PC-9 (cell line): Measurements from ENCODE around the gene SLC35F3.

Source experiments
- EZH2 ChIP-seq: fragments of 200-600 bp; sonication (generic); IDR thresholded peaks from 2 replicates; pipeline ENCODE4 v1.8.0; 2017; ENCODE audit warnings: antibody characterized with exemption, low read depth
- TF ChIP-seq, protein P1 (sequence below): fragments of 200-600 bp; sonication (generic); conservative IDR thresholded peaks from 2 replicates; pipeline ENCODE4 v1.6.1; 2017; ENCODE audit warnings: mixed run types, antibody characterized with exemption, mild to moderate bottlenecking, moderate library complexity

DNA sequence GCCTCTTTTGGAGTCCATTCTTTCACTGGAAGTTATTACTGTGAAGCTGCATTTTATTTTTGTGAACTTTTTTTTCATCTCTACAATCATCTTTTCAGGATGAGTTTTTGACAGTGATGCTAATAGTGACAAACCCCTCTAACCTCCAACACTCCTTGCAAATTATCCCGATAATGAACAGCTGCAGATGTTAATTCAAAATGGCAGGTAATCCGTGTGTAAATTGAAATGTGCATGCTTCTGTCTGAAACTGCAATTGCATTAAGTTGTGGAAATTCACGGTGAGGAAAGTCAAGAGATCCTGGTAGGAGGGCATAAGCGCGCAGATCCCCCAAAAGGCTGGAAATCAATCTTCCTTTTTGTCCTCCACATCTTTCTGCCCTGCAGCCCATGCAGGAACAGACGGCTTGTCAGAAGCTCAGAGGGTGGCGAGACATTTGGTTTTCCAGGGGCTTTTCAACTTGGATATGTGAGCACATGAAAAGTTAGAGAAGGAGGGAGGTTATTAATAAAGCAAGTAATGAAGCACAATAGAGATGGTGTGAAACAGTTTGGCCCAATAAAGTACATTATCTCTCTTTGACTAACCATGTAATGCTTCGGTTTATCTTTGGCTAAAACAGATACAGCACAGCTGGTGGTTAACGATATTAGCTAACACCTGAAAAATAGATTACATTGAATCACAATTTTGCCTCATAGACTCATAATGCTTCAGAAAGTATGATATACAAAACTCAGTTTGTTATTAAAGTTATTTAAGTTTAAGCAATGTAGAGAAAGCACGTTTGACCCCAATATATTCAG lies 325.3 kb downstream of the SLC35F3 start:
- TF ChIP-seq, protein P1, sequence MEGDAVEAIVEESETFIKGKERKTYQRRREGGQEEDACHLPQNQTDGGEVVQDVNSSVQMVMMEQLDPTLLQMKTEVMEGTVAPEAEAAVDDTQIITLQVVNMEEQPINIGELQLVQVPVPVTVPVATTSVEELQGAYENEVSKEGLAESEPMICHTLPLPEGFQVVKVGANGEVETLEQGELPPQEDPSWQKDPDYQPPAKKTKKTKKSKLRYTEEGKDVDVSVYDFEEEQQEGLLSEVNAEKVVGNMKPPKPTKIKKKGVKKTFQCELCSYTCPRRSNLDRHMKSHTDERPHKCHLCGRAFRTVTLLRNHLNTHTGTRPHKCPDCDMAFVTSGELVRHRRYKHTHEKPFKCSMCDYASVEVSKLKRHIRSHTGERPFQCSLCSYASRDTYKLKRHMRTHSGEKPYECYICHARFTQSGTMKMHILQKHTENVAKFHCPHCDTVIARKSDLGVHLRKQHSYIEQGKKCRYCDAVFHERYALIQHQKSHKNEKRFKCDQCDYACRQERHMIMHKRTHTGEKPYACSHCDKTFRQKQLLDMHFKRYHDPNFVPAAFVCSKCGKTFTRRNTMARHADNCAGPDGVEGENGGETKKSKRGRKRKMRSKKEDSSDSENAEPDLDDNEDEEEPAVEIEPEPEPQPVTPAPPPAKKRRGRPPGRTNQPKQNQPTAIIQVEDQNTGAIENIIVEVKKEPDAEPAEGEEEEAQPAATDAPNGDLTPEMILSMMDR, result no peak
- TF ChIP-seq EZH2, result no peak
